Stimulated activated CD8-positive, alpha-beta memory T cell treated with anti-CD3 and anti-CD28 coated beads, Interleukin-7, amount 100 ng/mL, for 1 hour (primary cell): ENCODE data around the gene ATRN.

Experiments
- DNase-seq, 2 donors: peaks; one replicate each; pipeline ENCODE4 v3.0.0-alpha.2; 2020; ENCODE audit warnings: low read depth in 2 of 2

Gene ATRN

GRCh38 chr20:3696200-3696599 is 225.4 kb downstream of the ATRN start:
- no peak for DNase-seq

- DNase-seq = no peak
Observed at GRCh38 chr20:3696745-3697587, 226.1 kb downstream of the ATRN start.

- DNase-seq = no peak
Observed at GRCh38 chr20:3697588-3698305, 226.9 kb downstream of the ATRN start.

GRCh38 chr20:3698591-3699001 is 227.8 kb downstream of the ATRN start:
- no peak for DNase-seq

GRCh38 chr20:3699037-3699436 is 228.2 kb downstream of the ATRN start:
- no peak for DNase-seq
